ENCODE data around the gene ILKAP. TPM values are rescaled to one million over a fixed set of nuclear protein-coding genes. Genes with fewer than 3 reads are reported as not detected.

ILKAP gene
- total RNA-seq, result 10 to 100 TPM; 30.6 to 40.5 TPM
- polyA plus RNA-seq (ENCODE audit: insufficient read length in 6 of 6), result 10 to 100 TPM; 43.2 to 57.3 (median 47.7) TPM
- long read RNA-seq, donor 1, transcript ILKAP-201 (12 exons, 1,490 nt), result major isoform, 10 of 20 reads
- long read RNA-seq, donor 1, partial matches to known transcripts, result 0 of 20 reads
- long read RNA-seq, donor 1, other reads (novel, unspliced or antisense), result 0 of 20 reads
- long read RNA-seq, donor 2, transcript ILKAP-201 (12 exons, 1,490 nt), result major isoform, 10 of 16 reads
- long read RNA-seq, donor 2, partial matches to known transcripts, result 0 of 16 reads
- long read RNA-seq, donor 2, other reads (novel, unspliced or antisense), result 0 of 16 reads
- long read RNA-seq, donor 3, transcript ILKAP-201 (12 exons, 1,490 nt), result major isoform, 13 of 13 reads
- long read RNA-seq, donor 3, partial matches to known transcripts, result 0 of 13 reads
- long read RNA-seq, donor 3, other reads (novel, unspliced or antisense), result 0 of 13 reads
- long read RNA-seq, donor 4, transcript ILKAP-201 (12 exons, 1,490 nt), result major isoform, 29 of 40 reads
- long read RNA-seq, donor 4, partial matches to known transcripts, result 1 of 40 reads
- long read RNA-seq, donor 4, other reads (novel, unspliced or antisense), result 9 of 40 reads
- long read RNA-seq, donor 5, transcript ILKAP-201 (12 exons, 1,490 nt), result major isoform, 10 of 13 reads
- long read RNA-seq, donor 5, partial matches to known transcripts, result 0 of 13 reads
- long read RNA-seq, donor 5, other reads (novel, unspliced or antisense), result 0 of 13 reads
- long read RNA-seq, donor 6, transcript ILKAP-201 (12 exons, 1,490 nt), result major isoform, 20 of 22 reads
- long read RNA-seq, donor 6, partial matches to known transcripts, result 0 of 22 reads
- long read RNA-seq, donor 6, other reads (novel, unspliced or antisense), result 0 of 22 reads
- long read RNA-seq, donor 7, transcript ILKAP-201 (12 exons, 1,490 nt), result major isoform, 8 of 9 reads
- long read RNA-seq, donor 7, partial matches to known transcripts, result 0 of 9 reads
- long read RNA-seq, donor 7, other reads (novel, unspliced or antisense), result 0 of 9 reads
- long read RNA-seq, donor 8, transcript ILKAP-201 (12 exons, 1,490 nt), result major isoform, 9 of 14 reads
- long read RNA-seq, donor 8, partial matches to known transcripts, result 0 of 14 reads
- long read RNA-seq, donor 8, other reads (novel, unspliced or antisense), result 0 of 14 reads
- long read RNA-seq, donor 9, partial matches to known transcripts, result 0 of 1 reads
- long read RNA-seq, donor 9, other reads (novel, unspliced or antisense), result 0 of 1 reads
- long read RNA-seq, donor 10, transcript ILKAP-201 (12 exons, 1,490 nt), result major isoform, 34 of 44 reads
- long read RNA-seq, donor 10, partial matches to known transcripts, result 1 of 44 reads
- long read RNA-seq, donor 10, other reads (novel, unspliced or antisense), result 9 of 44 reads
- long read RNA-seq, donor 11, partial matches to known transcripts, result 12 of 20 reads
- long read RNA-seq, donor 11, other reads (novel, unspliced or antisense), result 0 of 20 reads
- long read RNA-seq, donor 12, transcript ILKAP-201 (12 exons, 1,490 nt), result major isoform, 9 of 9 reads
- long read RNA-seq, donor 12, partial matches to known transcripts, result 0 of 9 reads
- long read RNA-seq, donor 12, other reads (novel, unspliced or antisense), result 0 of 9 reads

- Histone ChIP-seq H3K27ac (peak within 1 kb of the TSS; percentile 84 to 92), H3K4me3 (peak within 1 kb of the TSS; percentile 36 to 67), H3K36me3 (no peaks in the 10 kb centered on the region), H3K27me3 (no peaks in the 10 kb centered on the region), H3K9me3 (no peaks in the 10 kb centered on the region), H3K4me1 (peaks cover 18 to 45% of the 10 kb centered on the region in 2 donors)
- peak; percentile 99 for ATAC-seq
- intact Hi-C loops (cut with DNase I), result no loop called here
- TF ChIP-seq CTCF (IDR thresholded peaks at IDR 0.05), result no peak
- peak; percentile 80 to 97 (median 90) for DNase-seq
Observed at GRCh38 chr2:238203094-238203972, at the start of gene ILKAP. Gene ILKAP (minus strand): TSS chr2:238203695. CDS start chr2:238203553, 142 bp downstream.

GRCh38 chr2:238252766-238253630 is 49.5 kb upstream of the ILKAP start:
- no peaks in the 10 kb centered on the region for H3K27me3 ChIP-seq
- H3K36me3 ChIP-seq, result peaks cover 0 to 93% of the 10 kb centered on the region in 2 donors
- DNase-seq (peak in 1 of 4 donors; percentile 70), ATAC-seq (no peak)
- H3K4me3 ChIP-seq, result no peak overlapping the region
- H3K4me1 ChIP-seq, result no peaks in the 10 kb centered on the region
- TF ChIP-seq CTCF (IDR thresholded peaks at IDR 0.05), result no peak
- intact Hi-C loops (cut with DNase I), result no loop called here
- H3K27ac ChIP-seq, result no peak overlapping the region
- H3K9me3 ChIP-seq, result no peaks in the 10 kb centered on the region

GRCh38 chr2:238251986-238252385 is 48.5 kb upstream of the ILKAP start:
- intact Hi-C loops (cut with DNase I), result no loop called here
- no peaks in the 10 kb centered on the region for H3K9me3 ChIP-seq
- DNase-seq (no peak), ATAC-seq (no peak)
- peaks cover 0 to 94% of the 10 kb centered on the region in 2 donors for H3K36me3 ChIP-seq
- no peak for TF ChIP-seq CTCF (IDR thresholded peaks at IDR 0.05)
- H3K27ac ChIP-seq, result no peak overlapping the region
- no peaks in the 10 kb centered on the region for H3K27me3 ChIP-seq
- peaks cover 0 to under 1% of the 10 kb centered on the region in 2 donors for H3K4me1 ChIP-seq
- H3K4me3 ChIP-seq, result no peak overlapping the region
